HepG2 (cell line): Measurements from ENCODE around the gene CSNK1D. TPM values are rescaled to one million over a fixed set of nuclear protein-coding genes. Genes with fewer than 3 reads are reported as not detected.

Experiments used
- DNMT3B ChIP-seq: conservative IDR thresholded peaks from 2 replicates; pipeline ENCODE4 v1.6.1; 2016; ENCODE audit warnings: missing biosample characterization, control low read depth
- ETV5 ChIP-seq: IDR thresholded peaks from 2 replicates; pipeline ENCODE4 v1.6.1; 2018; ENCODE audit warnings: missing biosample characterization, missing genetic modification reagents, inconsistent platforms, borderline replicate concordance
- IKZF1 ChIP-seq: fragments of 450-650 bp; IDR thresholded peaks from 2 replicates; pipeline ENCODE4 v1.7.1; 2016
- MED8 ChIP-seq: sonication (generic); formaldehyde crosslinking; IDR thresholded peaks from 2 replicates; pipeline ENCODE4 v1.8.1; 2023; ENCODE audit warnings: mild to moderate bottlenecking, missing genetic modification reagents; ENCODE audit not compliant: insufficient replicate concordance
- MTA3 ChIP-seq: sonication (generic); formaldehyde crosslinking; IDR thresholded peaks from 2 replicates; pipeline ENCODE4 v1.4.0; 2020; ENCODE audit warnings: missing genetic modification reagents
- SATB2 ChIP-seq: sonication (generic); formaldehyde crosslinking; IDR thresholded peaks from 2 replicates; pipeline ENCODE4 v1.5.0; 2020; ENCODE audit warnings: missing genetic modification reagents
- SNAPC5 ChIP-seq: sonication (generic); formaldehyde crosslinking; IDR thresholded peaks from 2 replicates; pipeline ENCODE4 v1.8.1; 2023; ENCODE audit warnings: mild to moderate bottlenecking, missing genetic modification reagents, borderline replicate concordance
- TFAP4 ChIP-seq: sonication (generic); IDR thresholded peaks from 2 replicates; pipeline ENCODE4 v1.6.1; 2016; ENCODE audit warnings: low read depth, borderline replicate concordance
- ZBTB40 ChIP-seq, 2 experiments: fragments of 450-650 bp in 1 of 2; sonication (generic) in 1 of 2; formaldehyde crosslinking in 1 of 2; IDR thresholded peaks; 2 replicates each; pipeline versions ENCODE4 v1.6.1 to v1.8.0; 2016 to 2022; ENCODE audit warnings: antibody characterized with exemption in 1 of 2, mild to moderate bottlenecking in 1 of 2, missing genetic modification reagents in 1 of 2
- ZMYM2 ChIP-seq: sonication (generic); formaldehyde crosslinking; IDR thresholded peaks from 2 replicates; pipeline ENCODE4 v1.8.0; 2022; ENCODE audit warnings: mild to moderate bottlenecking, missing genetic modification reagents
- ZNF143 ChIP-seq: sonication (generic); formaldehyde crosslinking; IDR thresholded peaks from 2 replicates; pipeline ENCODE4 v1.4.0; 2020; ENCODE audit warnings: missing genetic modification reagents
- ZNF281 ChIP-seq: sonication (generic); formaldehyde crosslinking; IDR thresholded peaks from 2 replicates; pipeline ENCODE4 v1.4.0; 2020; ENCODE audit warnings: missing genetic modification reagents, borderline replicate concordance
- ZNF782 ChIP-seq: sonication (generic); formaldehyde crosslinking; IDR thresholded peaks from 2 replicates; pipeline ENCODE4 v1.4.0; 2020; ENCODE audit warnings: missing genetic modification reagents, mild to moderate bottlenecking, borderline replicate concordance
- polyA plus RNA-seq, 8 experiments: library from polyadenylated mRNA; depleted of rRNA in 3 of 8; stranded (reverse) in 7 of 8; unstranded in 1 of 8; fragments of >200 nt; fragmentation: Illumina TruSeq in 4 of 8; extraction: Trizol in 4 of 8; gene quantifications; 2 replicates each; pipeline versions ENCODE4 v1.2.1 to v1.2.3, GENCODE V29; 2011 to 2016; ENCODE audit warnings: low read depth in 4 of 8, missing spikeins in 1 of 8, mixed read lengths in 1 of 8; ENCODE audit not compliant: insufficient read depth in 1 of 8
- total RNA-seq, 5 experiments: library from RNA; depleted of rRNA; stranded (reverse); fragments of >200 nt; fragmentation: Illumina TruSeq; extraction: Trizol; gene quantifications; 2 replicates each; pipeline ENCODE4 v1.2.3, GENCODE V29; 2016; ENCODE audit warnings: low read depth in 1 of 5

Gene CSNK1D
- total and polyA plus RNA-seq, 2 of the 13 experiments (the other 11 are each of a cell fraction or from before 2014, with no cell fraction given) = 31.5 to 128 TPM

GRCh38 chr17:82231562-82232321, 41.8 kb downstream of the CSNK1D start (continued):
- TF ChIP-seq ZNF281 (CRISPR knock-in tag) = peak; percentile 70
- no peak; the same call in 1 of the 2 replicates for TF ChIP-seq SATB2 (CRISPR knock-in tag)
- no peak for TF ChIP-seq MTA3
- peak; percentile 75 for TF ChIP-seq MED8 (CRISPR knock-in tag)
- TF ChIP-seq ZBTB40 (IDR thresholded peaks at IDR 0.05) = no peak
- TF ChIP-seq ZBTB40 (CRISPR knock-in tag; IDR thresholded peaks at IDR 0.05) = peak; percentile 24; the same call in 1 of the 2 replicates
- TF ChIP-seq ETV5 (CRISPR knock-in tag) = peak; percentile 81; the same call in 1 of the 2 replicates
- peak; percentile 30; the same call in 1 of the 2 replicates for TF ChIP-seq ZNF782 (CRISPR knock-in tag)
- TF ChIP-seq SNAPC5 = no peak; the same call in 1 of the 2 replicates
- TF ChIP-seq ZNF143 (CRISPR knock-in tag) = peak; percentile 42; the same call in 1 of the 2 replicates
- no peak; the same call in 1 of the 2 replicates for TF ChIP-seq DNMT3B (CRISPR knock-in tag)
- TF ChIP-seq IKZF1 = no peak
- TF ChIP-seq ZMYM2 = peak; percentile 77
- peak; percentile 73; the same call in 1 of the 2 replicates for TF ChIP-seq TFAP4
